GM12865 (cell line): ENCODE data around the gene MRPL50.

Experiments
- DNase-seq: peaks from one replicate; pipeline ENCODE4 v3.0.0; 2010; ENCODE audit warnings: low read depth
- H3K4me3 ChIP-seq: 2 replicates; pipeline ENCODE4 v1.5.1; 2011; ENCODE audit warnings: mild to moderate bottlenecking, low read depth, low read length, control low read depth
- TF ChIP-seq, protein P1 (sequence below): IDR thresholded peaks from 2 replicates; pipeline ENCODE4 v1.5.1; 2011; ENCODE audit warnings: low read length, control low read depth, low read depth, inconsistent platforms; ENCODE audit not compliant: insufficient read depth; ENCODE audit errors: missing control alignments

Gene MRPL50

DNA sequence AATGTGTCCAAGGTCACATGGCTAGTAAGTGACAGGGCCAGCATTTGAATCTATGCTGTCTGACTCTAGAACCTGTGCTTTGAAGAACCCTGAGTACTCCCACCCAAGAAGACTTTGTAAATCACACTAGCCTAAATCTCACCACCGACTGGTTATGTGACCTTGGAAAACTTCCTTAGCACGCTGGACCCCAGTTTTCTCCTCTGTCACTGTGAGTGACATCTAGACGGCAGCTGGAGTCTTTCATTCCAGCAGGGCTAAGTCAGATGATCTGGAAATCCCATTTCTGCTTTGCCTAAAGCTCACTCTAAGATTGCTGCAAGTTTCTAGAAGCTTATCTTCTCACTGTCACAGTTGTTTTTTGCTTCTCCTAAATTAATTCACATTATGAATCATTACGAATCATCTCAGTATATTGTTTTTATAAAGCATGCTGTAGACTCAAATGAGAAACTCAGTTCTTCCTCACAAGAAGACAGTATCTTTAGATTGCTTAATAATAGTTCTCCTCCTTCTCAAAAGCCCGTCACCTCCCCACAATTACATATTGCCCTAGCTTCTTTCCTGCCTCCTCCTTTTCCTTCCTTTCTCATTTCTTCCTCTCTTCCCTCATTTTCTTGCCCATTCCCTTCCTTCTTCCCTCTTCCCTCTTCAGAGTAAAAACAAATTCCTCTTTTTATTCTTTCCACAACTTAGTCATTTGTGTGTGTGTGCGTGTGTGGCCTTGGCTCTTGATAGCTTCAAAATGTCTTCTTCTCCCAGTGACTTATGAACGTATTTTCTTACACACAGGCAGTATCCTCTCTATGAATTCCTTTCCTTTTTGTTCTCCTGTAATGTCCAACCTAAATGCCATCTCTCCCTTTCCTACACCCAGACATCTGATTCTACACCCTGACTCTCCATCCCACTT, 20.4 kb upstream of the MRPL50 start:
- DNase-seq = no peak
- no peak overlapping the region for H3K4me3 ChIP-seq
- TF ChIP-seq, protein P1, sequence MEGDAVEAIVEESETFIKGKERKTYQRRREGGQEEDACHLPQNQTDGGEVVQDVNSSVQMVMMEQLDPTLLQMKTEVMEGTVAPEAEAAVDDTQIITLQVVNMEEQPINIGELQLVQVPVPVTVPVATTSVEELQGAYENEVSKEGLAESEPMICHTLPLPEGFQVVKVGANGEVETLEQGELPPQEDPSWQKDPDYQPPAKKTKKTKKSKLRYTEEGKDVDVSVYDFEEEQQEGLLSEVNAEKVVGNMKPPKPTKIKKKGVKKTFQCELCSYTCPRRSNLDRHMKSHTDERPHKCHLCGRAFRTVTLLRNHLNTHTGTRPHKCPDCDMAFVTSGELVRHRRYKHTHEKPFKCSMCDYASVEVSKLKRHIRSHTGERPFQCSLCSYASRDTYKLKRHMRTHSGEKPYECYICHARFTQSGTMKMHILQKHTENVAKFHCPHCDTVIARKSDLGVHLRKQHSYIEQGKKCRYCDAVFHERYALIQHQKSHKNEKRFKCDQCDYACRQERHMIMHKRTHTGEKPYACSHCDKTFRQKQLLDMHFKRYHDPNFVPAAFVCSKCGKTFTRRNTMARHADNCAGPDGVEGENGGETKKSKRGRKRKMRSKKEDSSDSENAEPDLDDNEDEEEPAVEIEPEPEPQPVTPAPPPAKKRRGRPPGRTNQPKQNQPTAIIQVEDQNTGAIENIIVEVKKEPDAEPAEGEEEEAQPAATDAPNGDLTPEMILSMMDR = no peak

DNA sequence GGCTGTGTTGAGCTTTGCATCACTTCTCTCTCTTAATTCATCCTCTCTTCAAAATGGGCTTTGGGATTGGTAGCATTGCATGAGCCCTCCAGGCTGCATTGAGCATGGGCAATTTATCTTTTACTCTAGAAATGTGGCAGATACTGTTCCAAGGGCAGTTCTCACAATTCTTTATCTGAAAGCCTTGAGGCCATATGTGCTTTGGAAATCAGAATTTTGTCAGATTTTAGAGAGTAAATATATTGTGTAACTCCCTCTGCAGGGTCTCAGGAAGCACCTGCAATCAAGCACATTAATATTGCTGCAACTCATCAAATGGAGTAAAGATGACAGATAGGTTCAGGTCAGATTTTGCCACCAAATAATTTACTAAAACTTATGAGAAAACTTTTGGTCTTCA, 19.6 kb upstream of the MRPL50 start:
- TF ChIP-seq, protein P1 = no peak
- no peak overlapping the region for H3K4me3 ChIP-seq
- DNase-seq = no peak

DNA sequence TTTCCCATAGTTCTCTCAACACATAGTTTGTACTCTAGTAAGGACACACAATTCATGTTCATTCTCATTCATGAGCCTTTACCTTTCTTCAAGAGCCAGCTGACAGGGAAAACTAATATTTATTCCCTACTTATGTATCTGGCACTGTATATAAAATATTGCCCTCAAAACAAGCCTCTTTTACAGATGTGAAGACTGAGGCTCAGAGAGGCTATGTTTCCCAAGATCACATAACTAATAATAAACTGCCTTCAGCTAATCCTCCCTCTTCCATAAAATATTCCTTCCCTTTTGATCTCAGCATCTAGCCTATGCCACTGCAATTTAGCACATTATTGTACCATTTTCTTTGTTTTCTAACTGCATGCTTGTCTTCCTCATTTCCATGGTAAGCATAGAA, 19.0 kb upstream of the MRPL50 start:
- TF ChIP-seq, protein P1 = no peak
- no peak overlapping the region for H3K4me3 ChIP-seq

DNA sequence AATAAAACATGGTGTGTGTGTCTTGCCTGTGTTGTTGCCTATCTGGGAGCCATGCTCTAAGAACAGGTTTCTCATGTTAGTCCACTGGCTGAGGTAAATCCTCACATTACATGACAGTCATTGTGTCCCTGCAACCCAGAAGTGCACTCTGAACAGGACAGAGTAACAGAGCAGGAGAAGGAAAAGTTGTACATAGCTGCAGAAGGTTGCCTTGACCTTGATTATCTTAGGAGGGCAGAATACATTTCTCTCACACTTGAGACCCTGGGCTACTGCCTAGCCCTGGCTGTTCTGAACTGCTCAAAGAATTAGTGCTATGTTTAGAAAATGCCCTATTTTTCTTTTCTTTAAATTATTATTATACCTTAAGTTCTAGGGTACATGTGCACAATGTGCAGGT, 17.2 kb upstream of the MRPL50 start:
- TF ChIP-seq, protein P1 = no peak
- DNase-seq = no peak
- H3K4me3 ChIP-seq = no peak overlapping the region

More for the DNA sequence above, 19.0 kb upstream of the MRPL50 start:
- no peak for DNase-seq

DNA sequence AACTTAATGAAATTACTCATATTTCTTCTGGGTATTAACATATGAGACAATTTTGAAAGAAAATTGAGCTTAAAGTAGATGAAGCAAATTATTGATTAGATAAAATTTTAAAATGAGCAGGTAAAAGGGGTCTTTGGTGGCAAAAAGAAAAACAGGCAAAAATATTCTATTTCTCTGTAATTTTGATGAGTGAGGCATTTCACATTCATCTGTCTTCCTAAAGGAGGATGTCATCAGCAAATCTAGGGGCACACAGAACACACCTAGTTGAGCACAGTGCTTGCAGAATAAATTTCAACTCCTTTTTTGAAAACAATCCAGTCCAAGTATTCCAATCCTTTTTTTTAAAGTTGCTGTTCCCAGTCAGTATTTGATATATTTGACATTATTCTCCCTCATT, 16.4 kb upstream of the MRPL50 start:
- H3K4me3 ChIP-seq = no peak overlapping the region
- TF ChIP-seq, protein P1 = no peak
- DNase-seq = no peak

DNA sequence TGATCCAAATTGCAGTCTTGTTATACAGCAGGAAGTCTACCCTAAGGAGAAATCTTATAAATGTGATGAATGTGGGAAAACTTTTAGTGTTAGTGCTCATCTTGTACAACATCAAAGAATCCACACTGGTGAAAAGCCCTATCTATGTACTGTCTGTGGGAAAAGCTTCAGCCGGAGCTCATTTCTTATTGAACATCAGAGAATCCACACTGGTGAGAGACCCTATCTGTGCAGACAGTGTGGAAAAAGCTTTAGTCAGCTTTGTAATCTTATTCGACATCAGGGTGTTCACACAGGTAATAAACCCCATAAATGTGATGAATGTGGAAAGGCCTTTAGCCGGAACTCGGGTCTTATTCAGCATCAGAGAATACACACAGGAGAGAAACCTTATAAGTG, 10.7 kb upstream of the MRPL50 start:
- no peak overlapping the region for H3K4me3 ChIP-seq
- no peak for DNase-seq
- TF ChIP-seq, protein P1 = no peak

DNA sequence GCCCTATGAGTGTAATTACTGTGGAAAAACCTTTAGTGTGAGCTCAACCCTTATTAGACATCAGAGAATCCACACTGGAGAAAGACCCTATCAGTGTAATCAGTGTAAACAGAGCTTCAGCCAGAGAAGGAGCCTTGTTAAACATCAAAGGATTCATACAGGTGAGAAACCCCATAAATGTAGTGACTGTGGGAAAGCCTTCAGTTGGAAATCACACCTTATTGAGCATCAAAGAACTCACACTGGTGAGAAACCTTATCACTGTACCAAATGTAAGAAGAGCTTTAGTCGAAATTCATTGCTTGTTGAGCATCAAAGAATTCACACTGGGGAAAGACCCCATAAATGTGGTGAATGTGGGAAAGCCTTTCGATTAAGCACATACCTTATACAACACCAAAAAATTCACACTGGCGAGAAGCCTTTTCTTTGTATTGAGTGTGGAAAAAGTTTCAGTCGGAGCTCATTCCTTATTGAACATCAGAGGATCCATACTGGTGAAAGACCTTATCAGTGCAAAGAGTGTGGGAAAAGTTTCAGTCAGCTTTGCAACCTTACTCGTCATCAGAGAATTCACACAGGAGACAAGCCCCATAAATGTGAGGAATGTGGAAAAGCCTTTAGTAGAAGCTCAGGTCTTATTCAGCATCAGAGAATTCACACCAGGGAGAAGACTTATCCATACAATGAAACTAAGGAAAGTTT, 10.1 kb upstream of the MRPL50 start:
- H3K4me3 ChIP-seq = no peak overlapping the region
- no peak for DNase-seq
- TF ChIP-seq, protein P1 = no peak
